Medulla oblongata (tissue), 1 donor: ENCODE measurements around the gene MIPEP.
"Not testable (repeated sequence)": the region's sequence is repeated elsewhere in the genome, so short reads cannot be mapped to it uniquely, and the experiment has no call there.

Experiments
- DNase-seq: peaks from one replicate; pipeline ENCODE4 v3.0.0-alpha.2; 2015; ENCODE audit errors: extremely low spot score

MIPEP gene

DNA sequence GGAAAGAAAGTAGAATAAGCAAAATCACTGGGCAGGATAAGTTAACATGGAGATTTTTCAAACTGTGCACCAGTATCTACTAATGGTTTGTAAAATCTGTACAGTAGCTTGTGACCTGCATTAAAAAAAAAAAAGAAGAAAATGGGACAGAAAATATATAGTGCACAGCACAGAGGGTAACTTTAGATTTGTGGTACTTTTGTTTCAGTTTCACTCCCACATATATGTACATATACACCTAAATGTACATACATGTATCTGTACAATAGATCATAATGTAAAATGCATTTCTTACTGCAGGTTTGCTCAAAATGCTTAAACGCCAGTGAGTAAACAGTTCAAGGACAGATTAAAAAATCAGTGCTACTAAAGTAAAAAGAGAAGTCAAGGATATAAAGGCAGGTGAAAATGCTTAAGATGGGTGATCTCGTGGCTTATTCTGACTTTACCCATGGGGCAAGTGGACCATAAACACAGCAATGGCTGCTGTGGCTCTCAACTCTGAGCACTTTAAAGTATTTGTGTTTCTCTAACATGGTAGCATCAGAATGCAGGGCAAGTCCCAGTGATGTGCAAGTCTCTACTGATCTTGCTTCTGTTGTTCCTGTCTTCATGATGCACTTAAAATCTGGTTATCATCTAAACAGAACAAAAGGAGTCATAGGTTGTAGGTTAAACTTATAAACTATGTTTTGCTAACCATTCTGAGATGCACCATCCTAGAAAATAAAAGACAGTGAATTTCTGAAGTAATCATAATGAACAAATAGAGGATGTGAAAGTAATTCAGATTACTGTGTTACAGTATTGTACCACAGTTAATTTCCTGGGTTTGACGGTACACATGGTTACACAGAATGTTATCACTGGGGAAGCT, 112.3 kb downstream of the MIPEP start:
- no peak for DNase-seq

DNA sequence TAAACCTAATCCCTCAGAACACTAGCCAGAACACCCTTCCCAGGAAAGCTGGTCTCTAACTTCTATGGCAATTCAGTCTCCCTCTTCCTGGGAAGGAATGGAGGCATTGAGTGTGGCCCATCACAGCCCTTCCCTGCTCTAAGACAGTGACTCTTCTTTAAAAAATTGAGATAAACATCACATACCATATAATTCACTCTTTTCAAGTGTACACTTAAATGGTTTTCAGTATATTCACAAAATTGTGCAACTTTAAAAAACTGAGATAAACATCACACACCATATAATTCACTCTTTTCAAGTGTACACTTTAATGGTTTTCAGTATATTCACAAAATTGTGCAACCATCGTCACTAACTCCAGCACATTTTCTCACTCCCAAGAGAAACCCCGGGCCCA, 116.5 kb downstream of the MIPEP start:
- no peak for DNase-seq

- DNase-seq = no peak
Measured at GRCh38 chr13:23771956-23772355, 117.2 kb downstream of the MIPEP start.

DNA sequence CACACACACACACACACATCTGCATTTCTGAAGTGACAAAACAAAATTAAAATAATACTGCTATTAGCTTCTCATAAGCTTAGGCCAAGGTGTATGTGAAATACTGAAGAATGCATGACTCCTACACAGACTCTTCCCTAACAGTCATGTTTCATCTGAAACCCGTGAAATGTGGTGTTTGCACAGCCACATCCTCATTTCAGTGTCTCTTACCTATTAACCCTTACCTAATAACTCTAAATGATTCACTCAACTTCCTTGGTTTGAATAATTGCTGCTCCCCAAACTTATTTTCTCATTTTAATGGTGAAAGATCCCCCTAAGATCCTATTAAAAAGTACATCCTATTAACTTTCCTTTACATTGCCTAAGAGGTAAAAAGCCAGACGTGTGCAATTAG, 117.6 kb downstream of the MIPEP start:
- no peak for DNase-seq

- no peak for DNase-seq
Measured at GRCh38 chr13:23770973-23771372, 118.2 kb downstream of the MIPEP start.

GRCh38 chr13:23770428-23770827, 118.8 kb downstream of the MIPEP start:
- DNase-seq = no peak

DNA sequence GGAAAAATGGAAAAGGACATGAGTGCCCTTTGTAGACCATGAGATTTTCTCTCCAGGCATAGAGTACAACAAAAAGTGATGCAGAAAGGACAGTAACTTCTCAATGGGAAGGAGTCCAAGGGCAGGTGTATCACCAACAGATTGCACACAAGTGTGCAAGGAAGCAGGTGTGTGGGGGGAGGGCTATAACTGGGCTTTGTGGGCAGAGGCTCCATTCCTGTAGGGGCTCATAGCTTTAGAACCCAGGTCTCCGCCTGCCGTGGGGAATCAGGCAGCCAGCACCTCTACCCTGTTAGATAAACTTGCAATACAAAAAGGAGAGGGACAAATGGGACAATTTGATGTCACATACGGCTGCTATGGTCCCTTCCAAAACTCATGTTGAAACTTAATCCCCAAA, 119.8 kb downstream of the MIPEP start:
- DNase-seq = no peak

DNA sequence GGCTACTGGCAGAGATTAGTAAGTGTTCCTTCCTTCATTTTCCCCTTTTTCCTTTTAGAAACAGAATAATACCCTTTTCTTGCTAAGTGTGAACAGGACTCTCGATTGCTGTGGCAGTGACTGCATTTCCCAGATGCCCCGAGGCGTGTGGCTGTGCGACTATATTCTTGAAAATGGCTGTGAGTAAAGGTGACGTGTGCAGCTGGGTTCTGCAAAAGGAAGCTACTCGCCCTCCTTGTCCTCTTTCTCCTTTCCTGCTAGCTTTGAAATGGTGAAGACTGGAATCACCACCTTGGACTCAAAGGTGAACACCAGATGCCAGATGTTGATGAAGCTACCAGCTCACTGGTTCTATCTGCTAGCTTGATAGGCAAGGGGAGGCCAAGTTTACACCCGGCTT, 121.4 kb downstream of the MIPEP start:
- no peak for DNase-seq

- DNase-seq = no peak
Measured at GRCh38 chr13:23766939-23767338, 122.3 kb downstream of the MIPEP start.

DNA sequence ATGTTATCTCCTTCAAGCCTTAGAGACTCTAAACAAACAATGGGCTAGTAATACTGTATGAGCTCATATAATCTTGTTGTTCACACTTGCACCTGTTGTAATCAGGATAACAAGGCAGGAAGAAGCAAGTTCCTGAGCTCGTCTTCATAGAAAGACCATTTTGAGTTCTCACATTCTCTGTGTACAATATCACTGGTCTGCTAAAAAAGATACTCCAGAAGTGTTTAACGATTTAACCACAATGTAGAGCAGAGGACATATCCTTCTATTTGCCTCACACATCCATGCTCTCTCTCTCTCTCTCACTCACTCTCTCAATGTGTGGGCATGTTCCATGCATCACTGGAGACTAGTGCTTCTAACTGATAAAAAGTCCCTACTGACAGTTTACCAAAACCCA, 122.9 kb downstream of the MIPEP start:
- DNase-seq = no peak

DNA sequence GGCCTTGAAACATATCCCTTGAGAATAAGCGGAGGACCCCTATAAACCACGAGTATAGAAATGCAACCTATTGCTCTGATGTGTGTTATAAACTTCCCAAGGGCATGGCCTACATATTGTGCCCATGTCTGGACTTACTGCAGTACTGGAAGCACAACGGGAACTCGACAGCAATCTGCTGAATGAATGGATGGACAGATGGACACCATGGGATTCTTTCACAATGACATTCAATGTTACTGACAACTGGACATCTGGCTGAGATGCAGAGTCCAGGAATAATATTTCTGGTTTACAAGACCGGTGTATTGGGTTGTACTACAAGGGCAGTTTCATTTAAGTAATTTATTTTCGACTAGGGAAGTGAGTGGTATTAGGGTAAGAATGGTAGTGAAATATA, 123.7 kb downstream of the MIPEP start:
- no peak for DNase-seq

DNA sequence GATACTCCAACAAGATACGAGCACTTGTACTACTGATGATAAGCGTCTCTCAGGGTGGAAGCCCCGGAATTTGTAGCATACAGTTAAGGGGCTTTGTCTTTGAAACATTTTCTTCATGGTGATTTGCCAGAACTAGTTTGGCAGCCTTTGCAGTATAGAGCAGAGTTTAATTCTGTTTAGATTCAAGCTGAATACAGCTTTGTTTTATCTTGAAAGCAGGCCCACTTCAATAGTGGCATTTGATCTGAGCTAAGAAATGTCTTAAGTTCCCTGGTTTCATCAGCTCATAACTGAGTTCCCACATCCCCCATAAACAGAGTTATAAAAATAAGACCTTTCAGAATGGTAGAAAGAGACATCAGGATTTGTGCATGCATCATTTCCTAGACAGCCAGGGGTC, 125.9 kb downstream of the MIPEP start:
- DNase-seq = peak; percentile 7

GRCh38 chr13:23761760-23762159, 127.4 kb downstream of the MIPEP start:
- DNase-seq = not testable (repeated sequence)

DNA sequence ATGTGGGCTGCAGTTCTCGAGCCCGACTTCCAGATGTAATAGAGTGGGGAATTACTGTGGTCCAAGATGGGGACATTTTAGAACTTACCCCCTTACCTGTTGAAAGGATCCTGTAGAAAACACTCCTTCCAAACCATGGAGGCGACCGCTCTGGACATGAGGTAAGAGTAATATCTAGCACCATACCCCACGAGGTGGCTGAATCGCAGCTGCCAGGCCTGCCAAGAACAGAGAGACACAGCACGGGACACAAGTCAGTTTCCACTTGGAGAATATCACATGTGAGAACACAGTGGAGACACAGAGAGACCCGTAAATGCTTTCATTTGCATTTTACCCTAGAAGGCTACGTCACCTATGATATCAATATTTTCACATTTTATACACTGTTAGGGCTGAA, 129.2 kb downstream of the MIPEP start:
- no peak for DNase-seq

GRCh38 chr13:23758798-23759527, 130.2 kb downstream of the MIPEP start:
- no peak for DNase-seq

GRCh38 chr13:23754997-23755396, 134.2 kb downstream of the MIPEP start:
- DNase-seq = no peak

DNA sequence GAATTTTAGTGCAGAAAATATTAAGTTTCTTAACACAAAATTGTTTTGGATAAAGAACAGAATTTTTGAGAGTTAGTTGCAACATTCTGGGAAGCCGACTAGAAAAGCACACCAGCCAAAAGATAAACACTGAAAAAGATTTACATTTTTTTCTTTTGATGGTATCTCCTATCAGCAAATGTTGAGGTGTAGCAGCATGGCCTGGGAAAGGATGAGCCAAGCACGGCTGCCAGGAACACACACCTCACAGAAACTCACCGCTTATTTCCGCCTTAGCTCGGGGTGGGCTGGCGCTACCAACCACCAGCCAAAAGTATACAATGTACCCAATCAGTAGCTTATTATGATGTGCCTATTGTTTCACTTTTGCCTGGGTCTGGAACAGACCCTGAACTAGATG, 134.7 kb downstream of the MIPEP start:
- no peak for DNase-seq

GRCh38 chr13:23753458-23753857, 135.7 kb downstream of the MIPEP start:
- DNase-seq = no peak

GRCh38 chr13:23752111-23753001, 136.8 kb downstream of the MIPEP start:
- DNase-seq = no peak

- DNase-seq = no peak
Measured at GRCh38 chr13:23751195-23751594, 138.0 kb downstream of the MIPEP start.

DNA sequence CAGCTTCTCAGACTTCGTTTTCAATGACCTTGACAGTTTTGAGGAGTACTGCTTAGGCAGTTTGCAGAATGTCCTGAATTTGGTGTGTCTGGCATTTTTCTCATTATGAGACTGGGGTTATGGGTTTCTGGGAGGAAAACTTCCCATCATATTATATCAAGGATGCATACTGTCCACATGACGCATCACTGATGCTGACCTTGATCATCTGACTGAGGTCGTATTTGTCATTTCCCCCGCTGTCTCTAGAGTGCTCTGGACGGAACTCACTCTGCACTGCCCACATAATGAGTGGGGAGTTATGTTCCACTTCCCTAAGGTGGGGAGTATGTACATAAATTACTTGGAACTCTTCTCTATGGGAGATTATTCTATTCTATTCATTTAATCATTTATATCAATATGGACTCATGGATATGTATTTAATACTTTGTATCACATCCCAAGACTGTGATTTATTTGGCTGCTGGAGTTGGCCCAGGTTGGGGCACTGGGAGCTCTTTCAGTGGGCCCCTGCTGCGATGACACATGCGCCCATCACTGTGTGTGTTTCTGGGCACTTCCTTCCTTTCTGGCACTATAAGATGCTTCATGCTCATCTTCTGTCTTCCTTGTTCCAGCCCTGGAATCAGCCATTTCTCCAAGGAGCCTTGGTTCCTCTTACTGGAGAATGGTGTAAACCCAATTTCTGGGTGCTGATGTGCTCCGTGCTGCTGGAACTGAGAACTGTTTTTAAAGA, 138.6 kb downstream of the MIPEP start:
- DNase-seq = no peak
